GM12864 (cell line): ENCODE data around the gene RNF43.

Experiments used
- DNase-seq: peaks from one replicate; pipeline ENCODE4 v3.0.0-alpha.2; 2011; ENCODE audit warnings: low read depth
- H3K4me3 ChIP-seq: 2 replicates; pipeline ENCODE4 v1.5.1; 2011; ENCODE audit warnings: mild to moderate bottlenecking, low read depth, low read length, control low read depth
- TF ChIP-seq, protein P1 (sequence below): IDR thresholded peaks from 2 replicates; pipeline ENCODE4 v1.5.1; 2011; ENCODE audit warnings: low read depth, mild to moderate bottlenecking, moderate library complexity, low read length, control low read depth, inconsistent platforms; ENCODE audit errors: missing control alignments

The RNF43 gene

GRCh38 chr17:58377661-58378060 lies 39.7 kb downstream of the RNF43 start:
- no peak for DNase-seq
- H3K4me3 ChIP-seq: no peak overlapping the region
- TF ChIP-seq, protein P1, sequence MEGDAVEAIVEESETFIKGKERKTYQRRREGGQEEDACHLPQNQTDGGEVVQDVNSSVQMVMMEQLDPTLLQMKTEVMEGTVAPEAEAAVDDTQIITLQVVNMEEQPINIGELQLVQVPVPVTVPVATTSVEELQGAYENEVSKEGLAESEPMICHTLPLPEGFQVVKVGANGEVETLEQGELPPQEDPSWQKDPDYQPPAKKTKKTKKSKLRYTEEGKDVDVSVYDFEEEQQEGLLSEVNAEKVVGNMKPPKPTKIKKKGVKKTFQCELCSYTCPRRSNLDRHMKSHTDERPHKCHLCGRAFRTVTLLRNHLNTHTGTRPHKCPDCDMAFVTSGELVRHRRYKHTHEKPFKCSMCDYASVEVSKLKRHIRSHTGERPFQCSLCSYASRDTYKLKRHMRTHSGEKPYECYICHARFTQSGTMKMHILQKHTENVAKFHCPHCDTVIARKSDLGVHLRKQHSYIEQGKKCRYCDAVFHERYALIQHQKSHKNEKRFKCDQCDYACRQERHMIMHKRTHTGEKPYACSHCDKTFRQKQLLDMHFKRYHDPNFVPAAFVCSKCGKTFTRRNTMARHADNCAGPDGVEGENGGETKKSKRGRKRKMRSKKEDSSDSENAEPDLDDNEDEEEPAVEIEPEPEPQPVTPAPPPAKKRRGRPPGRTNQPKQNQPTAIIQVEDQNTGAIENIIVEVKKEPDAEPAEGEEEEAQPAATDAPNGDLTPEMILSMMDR: no peak

DNA sequence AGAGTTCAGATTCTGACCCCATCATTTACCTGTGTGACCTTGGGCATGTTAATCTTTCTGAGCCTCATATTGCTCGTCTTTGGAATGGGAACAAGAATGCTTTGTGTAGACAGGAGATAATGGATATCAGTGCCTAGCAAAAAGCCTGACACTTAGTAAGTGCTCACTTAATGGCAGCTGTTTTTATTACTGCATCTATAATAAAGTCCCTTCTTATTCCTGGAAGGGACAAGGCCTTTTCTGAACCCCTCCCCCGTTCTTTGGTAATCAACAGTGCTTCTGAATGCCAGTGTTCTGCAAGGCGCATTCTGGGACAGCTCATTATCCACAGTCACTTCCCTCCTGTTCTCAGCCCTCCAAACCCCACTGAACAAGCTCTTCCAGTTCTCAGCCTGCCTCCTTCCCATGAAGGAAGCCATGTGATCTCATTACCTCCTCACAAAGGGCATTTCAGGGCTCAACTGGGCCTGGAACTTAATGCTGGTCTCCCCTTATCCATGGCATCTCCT lies 40.2 kb downstream of the RNF43 start:
- TF ChIP-seq, protein P1: no peak
- no peak overlapping the region for H3K4me3 ChIP-seq
- no peak for DNase-seq

GRCh38 chr17:58376472-58377000 lies 40.8 kb downstream of the RNF43 start:
- DNase-seq: no peak
- TF ChIP-seq, protein P1: no peak

DNA sequence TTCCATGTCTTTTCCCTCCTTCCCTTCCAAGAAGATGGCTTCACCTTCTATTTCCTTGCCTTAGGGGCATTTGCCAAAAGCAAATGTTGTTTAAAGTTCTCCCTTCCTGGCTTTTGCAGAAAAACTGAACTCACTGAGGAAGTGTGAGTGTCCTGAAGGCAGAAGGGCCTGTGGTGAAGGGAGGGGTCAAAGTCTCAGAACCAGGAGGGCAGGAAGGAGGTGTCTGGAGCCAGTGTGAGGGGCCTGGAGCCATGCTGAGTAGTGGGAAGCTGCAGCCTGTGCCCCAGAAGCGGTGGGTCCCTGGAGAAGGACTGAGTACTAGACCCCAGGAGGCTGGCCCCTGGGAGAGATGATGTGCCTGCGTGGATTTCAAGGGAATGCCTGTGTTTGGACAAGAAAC lies 41.5 kb downstream of the RNF43 start:
- TF ChIP-seq, protein P1: no peak
- DNase-seq: no peak
- H3K4me3 ChIP-seq: no peak overlapping the region

More at GRCh38 chr17:58376472-58377000, 40.8 kb downstream of the RNF43 start:
- no peak overlapping the region for H3K4me3 ChIP-seq

DNA sequence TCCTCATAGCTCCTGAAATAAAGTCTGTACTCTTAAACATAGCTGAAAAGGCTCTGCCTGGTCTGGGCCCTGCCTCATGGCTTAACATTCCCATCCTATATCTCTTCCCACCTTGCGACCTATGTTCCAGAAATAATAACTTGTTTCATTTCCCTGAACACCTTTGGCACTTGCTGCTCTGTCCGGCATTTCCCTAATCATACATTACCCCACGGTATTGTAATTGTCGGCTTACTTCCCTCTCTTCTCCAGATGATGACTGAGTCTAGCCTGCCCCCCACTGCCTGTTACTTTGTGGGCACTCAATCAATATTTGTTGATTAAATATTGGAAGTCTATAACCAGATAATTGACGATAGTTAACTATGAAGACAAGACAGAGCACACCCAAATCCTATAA lies 42.1 kb downstream of the RNF43 start:
- no peak overlapping the region for H3K4me3 ChIP-seq
- TF ChIP-seq, protein P1: no peak
- DNase-seq: no peak

DNA sequence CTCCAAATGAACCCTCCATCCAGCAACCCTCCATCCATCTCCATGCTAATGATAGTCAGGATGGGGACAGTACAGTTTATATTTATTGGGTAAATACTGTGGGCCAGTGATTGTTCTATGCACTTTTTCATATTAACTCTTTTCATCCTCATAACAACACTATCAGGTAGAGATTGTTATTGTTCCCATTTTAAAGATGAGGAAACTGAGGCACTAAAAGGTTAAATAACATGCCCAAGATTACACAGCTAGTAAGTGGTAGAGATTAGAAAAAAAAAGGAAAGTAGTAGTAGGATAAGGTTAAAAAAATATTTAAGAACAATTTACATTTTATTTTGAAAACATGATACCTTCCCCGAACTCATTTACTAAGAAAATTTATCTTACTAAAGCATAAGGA lies 43.4 kb downstream of the RNF43 start:
- TF ChIP-seq, protein P1: no peak
- DNase-seq: no peak
- H3K4me3 ChIP-seq: no peak overlapping the region

GRCh38 chr17:58373003-58373402 lies 44.3 kb downstream of the RNF43 start:
- TF ChIP-seq, protein P1: no peak
- H3K4me3 ChIP-seq: no peak overlapping the region
- DNase-seq: no peak
